IPS-18a (cell line): ENCODE measurements around the gene ANKRD33.

Experiments used
- H3K27ac ChIP-seq: one replicate; pipeline ENCODE4 v1.5.1; 2013; ENCODE audit warnings: low read length
- H3K27me3 ChIP-seq: one replicate; pipeline ENCODE4 v1.6.1; 2013; ENCODE audit warnings: mild to moderate bottlenecking, low read length; ENCODE audit not compliant: control insufficient read depth, insufficient read depth
- H3K36me3 ChIP-seq: one replicate; pipeline ENCODE4 v1.6.1; 2013; ENCODE audit warnings: low read depth, low read length; ENCODE audit not compliant: control insufficient read depth
- H3K4me1 ChIP-seq: one replicate; pipeline ENCODE4 v1.6.1; 2013; ENCODE audit warnings: low read depth, low read length; ENCODE audit not compliant: control insufficient read depth
- H3K4me3 ChIP-seq: one replicate; pipeline ENCODE4 v1.5.1; 2013; ENCODE audit warnings: low read length
- H3K9ac ChIP-seq: one replicate; pipeline ENCODE4 v1.6.1; 2013; ENCODE audit warnings: mild to moderate bottlenecking, low read length, moderate library complexity
- H3K9me3 ChIP-seq: one replicate; pipeline ENCODE4 v1.6.1; 2013; ENCODE audit warnings: low read depth, low read length; ENCODE audit not compliant: control insufficient read depth

ANKRD33 gene

GRCh38 chr12:51897181-51897580 lies 9.3 kb downstream of the ANKRD33 start:
- Histone ChIP-seq H3K27ac (no peak overlapping the region), H3K27me3 (no peaks in the 10 kb centered on the region), H3K9me3 (no peaks in the 10 kb centered on the region), H3K36me3 (no peaks in the 10 kb centered on the region), H3K4me1 (no peaks in the 10 kb centered on the region), H3K4me3 (no peak overlapping the region), H3K9ac (no peak overlapping the region)

- H3K4me3 ChIP-seq, result no peak overlapping the region
- no peak overlapping the region for H3K9ac ChIP-seq
- H3K4me1 ChIP-seq, result no peaks in the 10 kb centered on the region
- no peaks in the 10 kb centered on the region for H3K27me3 ChIP-seq
- H3K9me3 ChIP-seq, result no peaks in the 10 kb centered on the region
- H3K27ac ChIP-seq, result no peak overlapping the region
- no peaks in the 10 kb centered on the region for H3K36me3 ChIP-seq
Measured at GRCh38 chr12:51898506-51898905, 10.6 kb downstream of the ANKRD33 start.

DNA sequence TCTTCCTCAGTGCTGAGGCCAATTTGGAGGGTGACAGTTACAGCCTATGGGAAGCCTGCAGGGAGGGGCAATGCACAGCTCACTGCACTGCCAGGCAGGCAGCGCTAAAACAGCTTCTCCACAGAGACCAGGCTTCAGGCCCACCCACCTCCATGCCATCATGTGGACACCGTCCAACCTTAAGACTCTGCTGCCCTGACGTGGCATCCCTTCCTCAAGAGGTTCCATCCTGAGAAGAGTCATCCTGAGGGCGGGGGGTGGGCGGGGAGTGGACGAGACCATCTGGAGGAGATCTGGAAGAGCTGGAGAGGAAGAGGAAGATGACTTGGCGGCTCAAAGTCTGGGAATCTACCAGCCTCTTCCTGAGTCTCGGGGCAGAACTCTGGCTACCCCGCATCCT lies 11.0 kb downstream of the ANKRD33 start:
- Histone ChIP-seq H3K27ac (no peak overlapping the region), H3K4me3 (no peak overlapping the region), H3K9me3 (no peaks in the 10 kb centered on the region), H3K4me1 (no peaks in the 10 kb centered on the region), H3K36me3 (no peaks in the 10 kb centered on the region), H3K9ac (no peak overlapping the region), H3K27me3 (no peaks in the 10 kb centered on the region)

DNA sequence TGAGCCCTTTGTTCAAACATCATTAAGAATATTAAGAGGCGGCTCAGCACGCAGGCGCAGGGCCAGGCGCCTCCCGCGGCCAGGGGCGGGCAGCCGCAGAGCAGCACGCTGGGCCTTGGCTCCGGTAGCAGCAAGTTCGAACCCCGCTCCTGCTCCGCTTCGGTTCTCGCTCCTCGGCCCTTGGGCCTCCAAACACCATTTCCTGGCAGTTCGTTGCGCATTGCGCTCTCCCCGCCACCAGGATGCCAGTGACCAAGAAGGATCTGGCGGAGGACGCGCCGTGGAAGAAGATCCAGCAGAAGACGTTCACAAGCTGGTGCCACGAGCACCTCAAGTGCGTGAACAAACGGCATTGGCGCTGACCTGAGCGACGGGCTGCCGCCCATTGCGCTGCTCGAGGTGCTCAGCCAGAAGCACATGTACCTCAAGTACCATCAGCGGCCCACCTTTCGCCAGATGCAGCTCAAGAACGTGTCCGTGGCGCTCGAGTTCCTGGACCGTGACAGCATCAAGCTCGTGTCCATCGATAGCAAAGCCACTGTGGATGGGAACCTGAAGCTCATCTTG lies 12.5 kb downstream of the ANKRD33 start:
- H3K27me3 ChIP-seq, result no peaks in the 10 kb centered on the region
- H3K4me3 ChIP-seq, result no peak overlapping the region
- H3K4me1 ChIP-seq, result no peaks in the 10 kb centered on the region
- no peaks in the 10 kb centered on the region for H3K36me3 ChIP-seq
- no peak overlapping the region for H3K9ac ChIP-seq
- no peak overlapping the region for H3K27ac ChIP-seq
- no peaks in the 10 kb centered on the region for H3K9me3 ChIP-seq

- Histone ChIP-seq H3K4me1 (no peaks in the 10 kb centered on the region), H3K27ac (no peak overlapping the region), H3K36me3 (no peaks in the 10 kb centered on the region), H3K4me3 (no peak overlapping the region), H3K27me3 (no peaks in the 10 kb centered on the region), H3K9me3 (no peaks in the 10 kb centered on the region), H3K9ac (no peak overlapping the region)
Measured at GRCh38 chr12:51901121-51901817, 13.4 kb downstream of the ANKRD33 start.

- H3K9me3 ChIP-seq, result no peaks in the 10 kb centered on the region
- H3K36me3 ChIP-seq, result no peaks in the 10 kb centered on the region
- no peaks in the 10 kb centered on the region for H3K4me1 ChIP-seq
- no peak overlapping the region for H3K4me3 ChIP-seq
- H3K27ac ChIP-seq, result no peak overlapping the region
- no peaks in the 10 kb centered on the region for H3K27me3 ChIP-seq
- no peak overlapping the region for H3K9ac ChIP-seq
Measured at GRCh38 chr12:51901881-51902280, 14.0 kb downstream of the ANKRD33 start.

DNA sequence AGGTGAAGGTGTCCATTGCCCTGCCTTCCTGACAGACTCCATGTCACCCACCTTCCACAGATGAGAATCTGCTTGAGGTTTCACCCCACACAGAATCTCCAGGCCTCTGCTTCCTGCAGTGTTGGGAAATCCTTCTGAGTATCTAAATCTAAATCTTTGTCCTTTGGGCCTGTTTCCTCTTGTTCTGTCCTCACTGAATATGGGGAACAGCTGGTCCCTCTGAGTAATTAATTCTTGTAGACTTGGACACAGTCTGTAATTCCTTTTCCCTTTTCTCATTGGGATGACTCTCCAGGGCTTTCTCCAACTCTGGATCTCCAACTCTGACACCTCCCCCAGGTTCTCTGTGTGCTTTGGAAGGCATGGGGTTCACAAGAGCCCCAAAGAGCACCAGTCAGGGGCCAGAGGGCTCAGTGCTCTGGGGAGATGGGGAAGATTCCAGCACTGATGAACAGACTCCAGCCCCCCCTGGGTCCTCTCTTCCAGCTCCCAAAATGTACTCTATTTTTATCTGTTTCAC lies 17.1 kb downstream of the ANKRD33 start:
- Histone ChIP-seq H3K27ac (no peak overlapping the region), H3K36me3 (no peaks in the 10 kb centered on the region), H3K27me3 (no peaks in the 10 kb centered on the region), H3K9me3 (no peaks in the 10 kb centered on the region), H3K9ac (no peak overlapping the region), H3K4me3 (no peak overlapping the region), H3K4me1 (no peaks in the 10 kb centered on the region)

- H3K27me3 ChIP-seq, result no peaks in the 10 kb centered on the region
- H3K4me3 ChIP-seq, result no peak overlapping the region
- H3K9me3 ChIP-seq, result no peaks in the 10 kb centered on the region
- H3K9ac ChIP-seq, result no peak overlapping the region
- no peak overlapping the region for H3K27ac ChIP-seq
- no peaks in the 10 kb centered on the region for H3K4me1 ChIP-seq
- no peaks in the 10 kb centered on the region for H3K36me3 ChIP-seq
Measured at GRCh38 chr12:51905471-51906429, 17.8 kb downstream of the ANKRD33 start.

DNA sequence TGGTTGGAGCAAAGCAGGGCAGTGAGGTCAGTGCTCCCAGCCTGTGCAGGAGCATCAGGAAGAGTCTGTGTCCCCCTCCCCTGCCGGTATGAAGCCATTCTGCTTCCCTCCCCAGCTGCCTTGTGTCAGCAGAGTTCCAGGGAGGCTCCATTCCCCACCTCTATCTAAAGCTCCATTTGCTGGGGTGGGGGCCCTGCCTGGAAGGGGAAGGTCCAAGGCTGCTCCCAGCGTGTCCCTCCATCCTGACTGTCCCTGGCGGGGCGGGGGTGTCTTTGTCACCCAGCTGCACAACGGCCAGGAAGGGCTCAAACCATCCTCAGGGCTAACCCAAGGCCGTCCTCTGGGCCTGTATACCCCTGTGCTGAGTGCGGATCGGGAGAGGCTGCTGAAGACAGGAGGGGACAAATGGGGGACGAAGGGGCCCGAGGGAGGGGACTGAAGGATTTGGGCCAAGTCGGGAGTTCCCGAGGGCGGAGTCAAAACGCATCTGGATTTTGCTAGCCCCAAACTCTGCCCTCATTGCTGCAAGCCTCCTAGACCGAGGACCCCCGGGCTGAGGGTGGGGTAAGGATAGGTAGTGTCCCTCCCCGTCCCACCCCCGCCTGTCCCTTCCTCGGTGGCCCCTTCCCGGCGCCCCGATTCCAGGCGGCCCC lies 18.7 kb downstream of the ANKRD33 start:
- no peak overlapping the region for H3K4me3 ChIP-seq
- H3K9ac ChIP-seq, result no peak overlapping the region
- no peak overlapping the region for H3K27ac ChIP-seq
- no peaks in the 10 kb centered on the region for H3K4me1 ChIP-seq
- no peaks in the 10 kb centered on the region for H3K9me3 ChIP-seq
- H3K27me3 ChIP-seq, result no peaks in the 10 kb centered on the region
- H3K36me3 ChIP-seq, result no peaks in the 10 kb centered on the region

- Histone ChIP-seq H3K27me3 (no peaks in the 10 kb centered on the region), H3K27ac (no peak within 1 kb of the TSS), H3K4me1 (peaks cover under 1% of the 10 kb centered on the region), H3K36me3 (no peaks in the 10 kb centered on the region), H3K9ac (no peak within 1 kb of the TSS), H3K4me3 (no peak within 1 kb of the TSS), H3K9me3 (no peaks in the 10 kb centered on the region)
Measured at GRCh38 chr12:51907083-51907855, 19.4 kb downstream of the ANKRD33 start, which contains the start of gene ACVRL1. Gene ACVRL1 (plus strand): TSS chr12:51907504. CDS start chr12:51912475, 4,971 bp downstream.
